OCI-LY7 (cell line): ENCODE measurements around the gene AGBL1. TPM values are rescaled to one million over a fixed set of nuclear protein-coding genes. Genes with fewer than 3 reads are reported as not detected.

Experiments
- BruUV-seq: library from RNA; stranded (reverse); fragments of 400-500 nt; replicated peaks from 2 replicates; lab custom pipeline; 2021; lab: Mats Ljungman, UMichigan
- CTCF ChIA-PET: fragments of 300-600 bp; sonication (Branson Sonifier 250); formaldehyde crosslinking; loops from one replicate; lab custom pipeline; 2022; ENCODE audit warnings: antibody characterized with exemption; ENCODE audit not compliant: unreplicated experiment; lab: Charles Lee
- POLR2A ChIA-PET: fragments of 300-600 bp; sonication (Branson Sonifier 250); formaldehyde crosslinking; loops from one replicate; lab custom pipeline; 2022; ENCODE audit warnings: antibody characterized with exemption; lab: Charles Lee
- DNase-seq: peaks from one replicate; pipeline ENCODE4 v3.0.0-alpha.2; 2015; ENCODE audit warnings: low spot score
- H2AFZ ChIP-seq: fragments of 200-600 bp; sonication (generic), shearing (Covaris generic); 2 replicates; pipeline ENCODE4 v1.6.1; 2014; ENCODE audit warnings: mild to moderate bottlenecking, antibody characterized with exemption, low read length, moderate library complexity
- H3K27ac ChIP-seq: fragments of 200-600 bp; sonication (generic); 2 replicates; pipeline ENCODE4 v1.5.1; 2014; ENCODE audit warnings: mixed run types, low read depth, mild to moderate bottlenecking, moderate library complexity, low read length, inconsistent platforms; ENCODE audit not compliant: poor library complexity, severe bottlenecking
- H3K36me3 ChIP-seq: fragments of 200-600 bp; sonication (generic); 2 replicates; pipeline ENCODE4 v1.6.1; 2014; ENCODE audit warnings: mild to moderate bottlenecking, antibody characterized with exemption, low read length, moderate library complexity, mixed read lengths; ENCODE audit not compliant: insufficient read depth
- H3K4me1 ChIP-seq: fragments of 200-600 bp; sonication (generic); 2 replicates; pipeline ENCODE4 v1.5.1; 2014; ENCODE audit warnings: mild to moderate bottlenecking, low read length; ENCODE audit not compliant: insufficient read depth, poor library complexity, severe bottlenecking
- H3K4me2 ChIP-seq: fragments of 200-600 bp; sonication (generic); 2 replicates; pipeline ENCODE4 v1.6.1; 2014; ENCODE audit warnings: mild to moderate bottlenecking, low read length
- H3K4me3 ChIP-seq: fragments of 200-600 bp; sonication (generic); 2 replicates; pipeline ENCODE4 v1.5.1; 2014; ENCODE audit warnings: mild to moderate bottlenecking, low read depth, low read length; ENCODE audit not compliant: poor library complexity, severe bottlenecking
- H3K79me2 ChIP-seq: fragments of 200-600 bp; sonication (generic); 2 replicates; pipeline ENCODE4 v1.6.1; 2016; ENCODE audit warnings: low read depth, mild to moderate bottlenecking, low read length, moderate library complexity, mixed read lengths; ENCODE audit not compliant: insufficient read depth
- H3K9me2 ChIP-seq: fragments of 200-600 bp; sonication (generic); 2 replicates; pipeline ENCODE4 v1.6.1; 2016; ENCODE audit warnings: mild to moderate bottlenecking, low read length, mixed read lengths; ENCODE audit not compliant: insufficient read depth
- H3K9me3 ChIP-seq: fragments of 200-600 bp; sonication (generic); 2 replicates; pipeline ENCODE4 v1.6.1; 2014; ENCODE audit warnings: mild to moderate bottlenecking, mixed run types, low read length, mixed read lengths
- H4K20me1 ChIP-seq: fragments of 200-600 bp; sonication (generic); 2 replicates; pipeline ENCODE4 v1.6.1; 2014; ENCODE audit warnings: mild to moderate bottlenecking, antibody characterized with exemption, low read length, moderate library complexity, mixed read lengths; ENCODE audit not compliant: insufficient read depth
- CTCF ChIP-seq: fragments of 200-600 bp; sonication (generic); conservative IDR thresholded peaks from 2 replicates; pipeline ENCODE4 v1.5.1; 2014; ENCODE audit warnings: mild to moderate bottlenecking, antibody characterized with exemption, low read length, moderate library complexity, mixed read lengths
- EZH2phosphoT487 ChIP-seq: fragments of 200-600 bp; sonication (generic); IDR thresholded peaks from 2 replicates; pipeline ENCODE4 v1.6.1; 2018; ENCODE audit warnings: low read depth, borderline replicate concordance, mild to moderate bottlenecking, mixed run types, antibody characterized with exemption, low read length, moderate library complexity, mixed read lengths
- intact Hi-C: fragments of 100-400 bp; cut with micrococcal nuclease; formaldehyde crosslinking; loops from one replicate; pipeline ENCODE4 v1.10.0; 2022; ENCODE audit not compliant: unreplicated experiment
- total RNA-seq, 2 experiments: library from RNA; depleted of rRNA in 1 of 2; stranded (reverse); fragments of >200 nt in 1 of 2; shearing (Covaris generic) in 1 of 2; gene quantifications; 2 replicates each; pipeline ENCODE4 v1.2.3, GENCODE V29; 2014 to 2022

Gene AGBL1
- total RNA-seq, 2 experiments from 2014 or later = not detected

GRCh38 chr15:86154705-86155104 lies 75.0 kb downstream of the AGBL1 start:
- CTCF ChIA-PET = no interaction called here
- Histone ChIP-seq H3K79me2 (no peaks in the 10 kb centered on the region), H3K9me3 (no peaks in the 10 kb centered on the region), H3K36me3 (no peaks in the 10 kb centered on the region), H3K4me2 (no peak overlapping the region), H3K4me1 (no peaks in the 10 kb centered on the region), H3K27ac (no peak overlapping the region), H3K4me3 (no peak overlapping the region), H4K20me1 (no peaks in the 10 kb centered on the region), H2AFZ (no peak overlapping the region), H3K9me2 (no peaks in the 10 kb centered on the region)
- no TSS peak for BruUV-seq
- no peak for DNase-seq
- intact Hi-C loops = no loop called here
- TF ChIP-seq CTCF (no peak), EZH2phosphoT487 (no peak)
- POLR2A ChIA-PET = no interaction called here

GRCh38 chr15:86155551-86155950 lies 75.9 kb downstream of the AGBL1 start:
- no TSS peak for BruUV-seq
- ChIA-PET POLR2A (interaction anchor here (0.6 kb wide), 1 partner anchor 171 kb away, joined by 4 read pairs; no protein-coding TSS in a partner anchor), CTCF (no interaction called here)

More at GRCh38 chr15:86155551-86155950, 75.9 kb downstream of the AGBL1 start:
- Histone ChIP-seq H3K4me3 (no peak overlapping the region), H3K4me2 (no peak overlapping the region), H3K9me2 (no peaks in the 10 kb centered on the region), H3K79me2 (no peaks in the 10 kb centered on the region), H3K9me3 (no peaks in the 10 kb centered on the region), H2AFZ (no peak overlapping the region), H4K20me1 (no peaks in the 10 kb centered on the region), H3K36me3 (no peaks in the 10 kb centered on the region), H3K27ac (no peak overlapping the region), H3K4me1 (no peaks in the 10 kb centered on the region)
- no peak for DNase-seq
- intact Hi-C loops = no loop called here
- no peak for TF ChIP-seq EZH2phosphoT487
- TF ChIP-seq CTCF = no peak
